Brain microvascular endothelial cell (primary cell): ENCODE measurements around the gene POLR1A.

ENCODE experiments used
- DNase-seq: peaks from one replicate; pipeline ENCODE4 v3.0.0-alpha.2; 2020
- H3K27ac ChIP-seq: fragments of 250-450 bp; sonication (Bioruptor Pico); 2 replicates; pipeline ENCODE4 v1.5.1; 2020; ENCODE audit warnings: mild to moderate bottlenecking, moderate library complexity
- H3K27me3 ChIP-seq: fragments of 250-450 bp; sonication (Bioruptor Pico); replicated peaks from 2 replicates; pipeline ENCODE4 v1.5.1; 2020; ENCODE audit warnings: mild to moderate bottlenecking
- H3K36me3 ChIP-seq: fragments of 250-450 bp; sonication (Bioruptor Pico); replicated peaks from 2 replicates; pipeline ENCODE4 v1.5.1; 2020; ENCODE audit warnings: mild to moderate bottlenecking
- H3K4me3 ChIP-seq: 2 replicates; pipeline ENCODE4 v1.5.1; 2011; ENCODE audit warnings: low read depth, mild to moderate bottlenecking, control low read depth, low read length, moderate library complexity
- CTCF ChIP-seq: IDR thresholded peaks from 2 replicates; pipeline ENCODE4 v1.5.1; 2011; ENCODE audit warnings: low read depth, mild to moderate bottlenecking, moderate library complexity, low read length, control low read depth, inconsistent platforms; ENCODE audit errors: missing control alignments
- in situ Hi-C: cut with HindIII; loops from 2 replicates; pipeline ENCODE4 v1.10.0; 2017; ENCODE audit warnings: low sequenced_read_pairs, low pct_ligation_motif_present

POLR1A gene

DNA sequence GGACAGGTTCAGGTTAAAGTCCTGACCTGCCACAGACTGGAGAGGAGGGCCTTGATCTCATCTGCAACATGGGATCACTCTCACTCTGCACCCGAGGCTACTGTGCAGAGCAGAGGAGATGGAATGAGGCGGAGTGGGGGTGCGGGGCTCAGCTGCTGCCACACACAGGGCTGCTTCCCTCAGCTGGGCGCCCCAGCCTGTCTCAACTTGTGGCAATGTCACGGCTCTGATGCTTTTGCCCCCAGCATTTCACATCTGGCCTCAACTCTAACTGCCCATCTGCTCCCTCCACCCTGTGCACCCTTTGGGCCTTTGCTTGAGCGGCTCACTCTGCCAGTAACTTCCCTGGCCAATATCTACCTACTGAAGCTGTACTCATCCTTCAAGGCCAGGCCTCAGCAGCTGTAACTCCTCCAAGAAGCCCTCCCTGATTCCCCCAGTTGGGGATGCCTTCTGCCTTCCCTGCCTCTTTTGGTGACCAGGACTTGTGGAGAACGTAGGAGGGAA is 70.3 kb downstream of the POLR1A start:
- TF ChIP-seq CTCF: no peak
- no peak for DNase-seq
- Histone ChIP-seq H3K27ac (peak overlapping the region; percentile 74), H3K27me3 (no peaks in the 10 kb centered on the region), H3K36me3 (peaks cover 68% of the 10 kb centered on the region), H3K4me3 (no peak overlapping the region)
- in situ Hi-C loops: no loop called here

DNA sequence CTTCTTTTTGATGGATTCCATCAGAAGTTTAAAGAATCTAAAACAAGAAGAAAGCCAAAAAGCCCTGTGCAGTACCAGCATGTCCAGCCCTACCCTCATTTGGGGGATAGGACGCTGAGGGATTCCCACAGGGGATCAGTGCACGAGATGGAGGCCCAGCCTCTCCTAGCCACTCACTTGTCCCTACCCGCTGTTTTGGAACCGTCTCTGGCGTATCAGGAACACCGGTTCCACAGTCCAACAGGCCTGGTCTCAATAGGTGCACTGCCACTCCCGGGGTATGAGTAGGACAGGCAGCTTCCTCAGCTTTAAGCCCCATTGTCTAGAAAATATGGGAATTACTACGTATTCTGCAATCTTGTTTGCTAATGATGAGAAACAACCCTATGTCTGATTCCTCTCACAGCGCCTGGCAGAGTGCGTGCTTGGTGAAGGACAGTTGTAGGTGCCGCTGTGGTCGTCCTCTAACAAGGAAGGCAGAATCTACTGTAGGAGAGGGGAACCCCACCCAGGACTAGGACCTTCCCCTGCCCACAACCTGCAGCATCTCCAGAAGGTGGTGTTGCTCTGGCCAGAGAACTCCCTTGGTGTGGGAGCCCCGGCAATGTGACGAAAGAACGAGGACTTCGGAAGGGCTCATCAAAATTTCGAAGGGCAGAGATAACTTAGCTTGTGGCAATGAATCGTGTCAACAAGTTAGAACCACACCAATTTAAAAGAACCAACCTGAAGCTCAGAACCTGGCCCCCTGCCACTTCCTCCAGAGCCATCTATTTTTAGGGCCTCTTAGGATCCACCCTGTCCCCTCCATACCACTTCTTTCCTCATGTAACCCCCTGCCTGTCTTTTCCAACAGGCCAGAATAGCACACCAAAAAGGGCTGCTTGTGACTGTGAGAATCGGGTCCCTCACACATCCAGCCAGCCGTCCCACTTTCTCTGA is 71.7 kb downstream of the POLR1A start:
- DNase-seq: no peak
- in situ Hi-C loops: no loop called here
- Histone ChIP-seq H3K27ac (no peak overlapping the region), H3K36me3 (peaks cover 67% of the 10 kb centered on the region), H3K27me3 (no peaks in the 10 kb centered on the region), H3K4me3 (no peak overlapping the region)
- TF ChIP-seq CTCF: no peak

DNA sequence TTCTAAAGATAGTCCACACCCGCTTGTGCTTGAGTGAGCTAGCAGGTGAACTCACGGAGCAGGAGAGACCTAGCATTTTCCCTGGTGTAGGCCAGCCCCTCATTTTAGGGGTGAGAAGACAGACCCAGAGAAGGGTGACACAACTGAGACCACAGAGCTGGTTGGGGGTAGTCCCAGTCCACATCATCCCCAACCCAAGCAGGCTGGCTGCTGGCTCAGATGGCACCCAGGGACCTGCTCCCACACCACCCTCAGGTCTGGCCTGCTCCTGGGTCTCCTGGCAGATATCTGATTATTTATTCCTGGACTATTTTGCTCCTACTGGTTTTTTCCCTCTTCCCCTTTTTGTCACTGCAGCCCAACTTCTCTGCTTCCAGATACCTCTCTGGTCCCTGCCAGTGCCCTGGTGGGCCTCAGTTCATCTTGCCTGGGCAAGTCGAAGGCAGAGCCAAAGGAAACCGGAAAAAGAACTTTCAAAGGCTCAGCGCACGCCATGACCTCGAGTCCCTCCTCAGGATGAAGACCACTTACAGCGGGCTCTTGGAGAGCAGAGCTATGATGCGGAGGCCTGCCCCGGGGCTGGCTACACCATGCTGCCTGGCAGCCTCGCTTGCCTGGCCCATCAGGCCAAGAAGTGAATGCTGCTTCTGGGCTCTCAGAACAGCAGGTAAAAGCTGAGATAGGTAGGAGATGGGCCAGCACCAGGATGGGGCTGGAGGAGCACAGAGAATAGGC is 72.7 kb downstream of the POLR1A start:
- no peak overlapping the region for H3K27ac ChIP-seq
- H3K27me3 ChIP-seq: no peaks in the 10 kb centered on the region
- no peak for DNase-seq
- no peak for TF ChIP-seq CTCF
- peaks cover 68% of the 10 kb centered on the region for H3K36me3 ChIP-seq
- in situ Hi-C loops: no loop called here
- H3K4me3 ChIP-seq: no peak overlapping the region

- in situ Hi-C loops: no loop called here
- no peaks in the 10 kb centered on the region for H3K27me3 ChIP-seq
- H3K4me3 ChIP-seq: no peak overlapping the region
- peaks cover 80% of the 10 kb centered on the region for H3K36me3 ChIP-seq
- TF ChIP-seq CTCF: no peak
- DNase-seq: no peak
- no peak overlapping the region for H3K27ac ChIP-seq
These were observed 74.1 kb downstream of the POLR1A start for GRCh38 chr2:86031606-86032005.

GRCh38 chr2:86031151-86031550 is 74.5 kb downstream of the POLR1A start:
- Histone ChIP-seq H3K27me3 (no peaks in the 10 kb centered on the region), H3K36me3 (peaks cover 82% of the 10 kb centered on the region), H3K27ac (no peak overlapping the region), H3K4me3 (no peak overlapping the region)
- DNase-seq: no peak
- no peak for TF ChIP-seq CTCF
- in situ Hi-C loops: no loop called here
